ENCODE results near the gene OLFM3.

OLFM3 gene

DNA sequence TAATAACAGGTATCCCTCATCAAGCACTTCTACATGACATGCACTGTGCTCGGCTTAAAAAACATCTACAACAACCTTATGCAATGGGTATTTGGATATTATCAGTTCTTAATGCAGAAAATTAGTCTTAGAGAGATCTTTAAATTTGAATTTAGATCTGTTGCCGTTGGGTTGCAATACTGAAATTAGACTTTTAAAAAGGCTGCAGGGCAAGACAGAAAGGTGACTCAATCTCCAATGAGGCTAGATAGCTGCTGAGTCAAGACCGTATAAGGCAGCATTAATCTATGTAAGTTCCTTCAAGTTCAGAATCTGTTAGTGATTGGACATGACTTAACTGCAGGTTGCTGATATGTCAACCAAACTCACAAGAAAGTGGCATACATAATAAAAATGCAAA, 37.3 kb downstream of the OLFM3 start:
- TF ChIP-seq, protein P1, sequence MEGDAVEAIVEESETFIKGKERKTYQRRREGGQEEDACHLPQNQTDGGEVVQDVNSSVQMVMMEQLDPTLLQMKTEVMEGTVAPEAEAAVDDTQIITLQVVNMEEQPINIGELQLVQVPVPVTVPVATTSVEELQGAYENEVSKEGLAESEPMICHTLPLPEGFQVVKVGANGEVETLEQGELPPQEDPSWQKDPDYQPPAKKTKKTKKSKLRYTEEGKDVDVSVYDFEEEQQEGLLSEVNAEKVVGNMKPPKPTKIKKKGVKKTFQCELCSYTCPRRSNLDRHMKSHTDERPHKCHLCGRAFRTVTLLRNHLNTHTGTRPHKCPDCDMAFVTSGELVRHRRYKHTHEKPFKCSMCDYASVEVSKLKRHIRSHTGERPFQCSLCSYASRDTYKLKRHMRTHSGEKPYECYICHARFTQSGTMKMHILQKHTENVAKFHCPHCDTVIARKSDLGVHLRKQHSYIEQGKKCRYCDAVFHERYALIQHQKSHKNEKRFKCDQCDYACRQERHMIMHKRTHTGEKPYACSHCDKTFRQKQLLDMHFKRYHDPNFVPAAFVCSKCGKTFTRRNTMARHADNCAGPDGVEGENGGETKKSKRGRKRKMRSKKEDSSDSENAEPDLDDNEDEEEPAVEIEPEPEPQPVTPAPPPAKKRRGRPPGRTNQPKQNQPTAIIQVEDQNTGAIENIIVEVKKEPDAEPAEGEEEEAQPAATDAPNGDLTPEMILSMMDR (conservative IDR thresholded peaks at IDR 0.05; ENCODE audit: control insufficient read depth, insufficient read depth, low read depth, low read length), result no peak
- DNase-seq (ENCODE audit: low read depth), result no peak
- no peak overlapping the region for H3K4me3 ChIP-seq (ENCODE audit: control insufficient read depth, low read depth, low read length)

DNA sequence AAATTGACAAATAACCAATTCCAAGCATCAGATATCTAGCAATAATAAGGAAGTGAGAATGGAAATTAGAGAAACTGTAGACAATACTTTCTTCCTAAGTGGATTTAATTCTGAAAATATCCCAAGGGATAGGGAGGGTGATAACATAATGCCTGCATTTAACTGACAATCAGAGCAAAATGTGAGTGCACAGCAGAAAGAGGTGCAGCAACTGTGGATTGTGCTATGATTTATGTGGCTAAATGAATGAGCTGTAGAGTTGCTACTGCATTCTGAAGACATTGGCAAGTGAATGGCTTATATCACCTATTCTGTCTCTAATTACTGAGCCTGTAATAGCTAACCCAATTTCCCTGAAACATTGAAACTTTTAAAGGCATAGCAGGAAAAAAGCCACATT, 39.0 kb downstream of the OLFM3 start:
- no peak for DNase-seq (ENCODE audit: low read depth)

DNA sequence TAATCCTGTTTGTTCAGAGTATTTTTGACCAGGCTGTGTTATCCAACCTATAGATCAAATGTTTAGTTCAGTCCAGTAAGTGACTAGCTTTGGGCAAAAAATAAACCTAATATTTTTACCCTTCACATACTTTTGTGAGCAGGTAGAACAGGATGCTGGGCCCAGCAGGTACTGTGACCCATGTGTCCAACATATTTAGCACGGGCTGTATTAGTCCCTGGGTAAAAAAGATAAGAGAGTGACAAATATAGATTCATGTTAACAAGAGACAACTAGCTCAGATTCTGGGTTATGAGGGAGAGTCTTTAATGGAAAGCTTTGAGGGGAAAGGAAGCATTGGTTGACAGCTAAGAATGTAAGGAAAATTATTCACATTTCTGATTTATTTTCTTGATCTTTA, 43.1 kb downstream of the OLFM3 start:
- DNase-seq (ENCODE audit: low read depth), result no peak
- no peak overlapping the region for H3K4me3 ChIP-seq (ENCODE audit: control insufficient read depth, low read depth, low read length)
- TF ChIP-seq, protein P1 (conservative IDR thresholded peaks at IDR 0.05; ENCODE audit: control insufficient read depth, insufficient read depth, low read depth, low read length), result no peak

More for the DNA sequence above, 39.0 kb downstream of the OLFM3 start:
- TF ChIP-seq, protein P1 (conservative IDR thresholded peaks at IDR 0.05; ENCODE audit: control insufficient read depth, insufficient read depth, low read depth, low read length), result no peak
- H3K4me3 ChIP-seq (ENCODE audit: control insufficient read depth, low read depth, low read length), result no peak overlapping the region

DNA sequence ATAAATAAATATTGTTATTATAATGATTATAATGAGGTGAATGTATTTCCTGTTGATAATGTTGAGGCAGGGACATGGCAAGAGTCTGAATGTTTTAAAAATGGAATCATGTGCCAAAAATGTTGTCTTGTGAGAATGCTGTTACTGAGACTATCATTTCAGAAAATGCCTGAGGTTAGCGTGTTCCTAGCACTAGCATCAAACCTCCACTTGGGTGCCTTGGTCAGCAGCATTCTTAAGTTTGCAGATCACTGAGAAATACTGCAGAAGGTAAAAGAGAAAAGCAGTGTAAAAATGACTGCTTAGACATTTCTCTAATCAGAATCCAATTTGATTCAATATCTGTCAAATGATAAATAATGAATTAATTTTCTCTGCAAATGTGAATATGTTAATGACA, 50.8 kb downstream of the OLFM3 start:
- H3K4me3 ChIP-seq (ENCODE audit: control insufficient read depth, low read depth, low read length), result no peak overlapping the region
- TF ChIP-seq, protein P1 (conservative IDR thresholded peaks at IDR 0.05; ENCODE audit: control insufficient read depth, insufficient read depth, low read depth, low read length), result no peak

DNA sequence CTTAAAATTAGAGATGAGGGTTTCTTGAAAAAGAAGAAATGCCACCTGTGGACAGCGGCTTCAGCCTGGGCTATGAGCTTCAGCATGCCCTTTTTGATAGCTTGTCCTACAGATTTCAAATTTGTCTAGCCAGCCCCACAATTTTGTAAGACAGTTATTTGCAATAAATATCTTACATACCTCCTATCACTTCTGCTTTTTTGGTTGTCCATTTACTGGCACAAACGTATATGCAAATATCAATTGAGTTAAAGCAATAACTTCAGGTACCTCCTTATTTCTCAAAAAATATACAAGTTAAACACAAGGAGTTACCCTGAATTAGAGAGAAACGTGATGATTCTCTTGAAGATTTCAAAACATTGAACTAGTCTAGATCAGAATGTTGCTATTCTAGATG, 53.5 kb downstream of the OLFM3 start:
- H3K4me3 ChIP-seq (ENCODE audit: control insufficient read depth, low read depth, low read length), result no peak overlapping the region
- no peak for DNase-seq (ENCODE audit: low read depth)
- TF ChIP-seq, protein P1 (conservative IDR thresholded peaks at IDR 0.05; ENCODE audit: control insufficient read depth, insufficient read depth, low read depth, low read length), result no peak

More for the DNA sequence above, 50.8 kb downstream of the OLFM3 start:
- DNase-seq (ENCODE audit: low read depth), result no peak

DNA sequence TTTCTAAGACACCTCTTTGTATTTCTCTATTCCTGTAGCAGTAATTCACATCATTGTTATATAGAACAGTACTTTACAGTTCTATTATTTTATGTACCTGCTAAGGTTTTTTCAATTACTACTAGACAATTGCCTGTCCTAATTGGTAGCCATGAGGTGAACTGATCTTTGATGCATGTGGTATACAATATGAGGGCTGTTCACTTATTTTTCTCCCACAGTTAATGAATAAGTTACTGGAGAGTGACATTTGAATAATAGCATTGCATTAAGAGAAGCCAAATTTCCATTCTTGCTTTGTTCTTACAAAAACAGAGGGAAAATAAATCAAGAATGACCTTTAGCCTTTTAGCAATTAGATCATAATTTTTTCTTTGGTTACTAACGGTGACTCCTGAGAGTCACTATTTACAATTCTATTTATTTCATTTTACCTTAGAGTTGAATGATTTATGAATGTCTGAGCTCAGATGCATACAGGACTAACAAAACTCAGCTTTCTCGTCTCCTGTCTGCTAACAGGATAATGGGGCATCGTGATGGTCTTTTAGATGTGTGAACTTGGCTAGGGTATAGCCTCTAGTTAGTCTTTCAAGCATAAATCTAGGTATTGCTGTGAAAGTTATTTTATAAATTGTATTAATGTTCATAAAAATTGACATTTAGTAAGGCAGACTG, 54.1 kb downstream of the OLFM3 start:
- no peak for DNase-seq (ENCODE audit: low read depth)
- no peak overlapping the region for H3K4me3 ChIP-seq (ENCODE audit: control insufficient read depth, low read depth, low read length)
- TF ChIP-seq, protein P1 (conservative IDR thresholded peaks at IDR 0.05; ENCODE audit: control insufficient read depth, insufficient read depth, low read depth, low read length), result no peak
